DOHH2 (cell line): ENCODE measurements around the gene ORM1.

Experiments used
- EZH2phosphoT487 ChIP-seq: fragments of 200-600 bp; sonication (generic); IDR thresholded peaks from 2 replicates; pipeline ENCODE4 v1.6.1; 2017; ENCODE audit warnings: borderline replicate concordance, mild to moderate bottlenecking, antibody characterized with exemption, low read length, moderate library complexity, mixed read lengths
- TF ChIP-seq, protein P1 (sequence below): fragments of 200-600 bp; sonication (generic); IDR thresholded peaks from one replicate; pipeline ENCODE4 v1.5.1; 2014; ENCODE audit warnings: antibody characterized with exemption, mild to moderate bottlenecking, low read depth, low read length; ENCODE audit not compliant: poor library complexity, severe bottlenecking

DNA sequence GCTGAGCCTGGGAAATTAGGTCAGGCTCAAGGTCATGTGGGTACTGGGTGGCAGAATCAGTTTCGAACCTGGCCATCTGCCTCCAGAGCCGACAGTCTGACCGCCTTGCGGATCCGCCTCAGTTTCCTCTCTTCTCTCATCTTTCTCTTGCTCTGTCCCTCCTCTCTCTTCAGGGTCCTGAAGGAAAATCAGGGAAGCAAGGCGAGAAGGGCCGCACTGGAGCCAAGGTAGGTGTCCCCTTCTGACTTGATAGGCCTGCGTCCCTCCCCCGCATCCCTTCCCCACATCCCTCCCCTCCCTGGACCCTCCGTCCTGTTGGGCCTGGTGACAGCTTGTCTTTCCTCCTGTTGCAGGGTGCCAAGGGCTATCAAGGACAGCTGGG, 40.8 kb upstream of the ORM1 start:
- TF ChIP-seq, protein P1, sequence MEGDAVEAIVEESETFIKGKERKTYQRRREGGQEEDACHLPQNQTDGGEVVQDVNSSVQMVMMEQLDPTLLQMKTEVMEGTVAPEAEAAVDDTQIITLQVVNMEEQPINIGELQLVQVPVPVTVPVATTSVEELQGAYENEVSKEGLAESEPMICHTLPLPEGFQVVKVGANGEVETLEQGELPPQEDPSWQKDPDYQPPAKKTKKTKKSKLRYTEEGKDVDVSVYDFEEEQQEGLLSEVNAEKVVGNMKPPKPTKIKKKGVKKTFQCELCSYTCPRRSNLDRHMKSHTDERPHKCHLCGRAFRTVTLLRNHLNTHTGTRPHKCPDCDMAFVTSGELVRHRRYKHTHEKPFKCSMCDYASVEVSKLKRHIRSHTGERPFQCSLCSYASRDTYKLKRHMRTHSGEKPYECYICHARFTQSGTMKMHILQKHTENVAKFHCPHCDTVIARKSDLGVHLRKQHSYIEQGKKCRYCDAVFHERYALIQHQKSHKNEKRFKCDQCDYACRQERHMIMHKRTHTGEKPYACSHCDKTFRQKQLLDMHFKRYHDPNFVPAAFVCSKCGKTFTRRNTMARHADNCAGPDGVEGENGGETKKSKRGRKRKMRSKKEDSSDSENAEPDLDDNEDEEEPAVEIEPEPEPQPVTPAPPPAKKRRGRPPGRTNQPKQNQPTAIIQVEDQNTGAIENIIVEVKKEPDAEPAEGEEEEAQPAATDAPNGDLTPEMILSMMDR: no peak
- TF ChIP-seq EZH2phosphoT487: no peak
